ENCODE measurements around the gene ABCB6. TPM values are rescaled to one million over a fixed set of nuclear protein-coding genes. Genes with fewer than 3 reads are reported as not detected.
"Not testable (repeated sequence)": the region's sequence is repeated elsewhere in the genome, so short reads cannot be mapped to it uniquely, and the experiment has no call there.

Gene ABCB6
- polyA plus RNA-seq, 1 donor (not counting 4 experiments of a cell fraction or from before 2014, with no cell fraction given): 10.5 TPM

DNA sequence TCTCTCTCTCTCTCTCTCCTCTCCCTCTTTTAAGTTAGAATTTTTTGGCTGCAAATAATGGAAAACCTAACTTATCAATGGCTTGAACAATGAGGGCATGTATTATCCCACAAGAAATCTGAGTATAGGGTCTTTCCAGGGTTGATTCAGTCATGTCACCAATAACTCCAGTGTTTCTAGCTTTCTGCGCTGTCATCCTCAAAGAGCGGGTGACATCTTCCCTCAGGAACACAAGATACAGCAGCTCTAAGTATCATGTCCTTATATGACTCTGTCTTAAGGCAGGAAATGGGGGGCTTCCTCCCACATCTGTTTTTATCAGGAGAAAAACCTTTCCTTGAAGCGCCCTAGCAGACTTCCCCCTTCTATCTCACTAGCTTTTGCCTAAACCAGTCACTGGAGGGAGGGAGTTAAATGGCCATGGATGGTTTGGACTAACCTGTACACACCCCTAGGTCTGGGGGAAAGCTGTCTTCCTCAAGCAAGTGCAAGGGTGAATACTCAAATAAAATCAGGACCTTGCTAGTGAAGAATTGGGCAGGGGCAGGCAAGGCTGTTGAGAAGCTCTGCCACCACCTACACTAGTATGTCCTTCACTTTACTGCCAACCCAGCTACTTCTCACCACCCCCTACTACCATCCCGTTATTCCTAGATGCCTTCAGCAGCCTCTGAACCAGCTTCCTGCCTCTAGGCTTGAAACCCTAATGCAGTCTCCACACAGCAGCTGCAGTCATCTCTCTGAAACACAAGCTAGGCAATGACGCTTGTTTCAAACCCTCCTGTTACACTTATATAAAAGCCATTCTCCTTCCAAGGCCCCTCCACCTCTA lies 42.5 kb upstream of the ABCB6 start:
- FAIRE-seq (no peak), DNase-seq (ENCODE audit: low read depth, low spot score) (no peak)
- Histone ChIP-seq H3K36me3 (ENCODE audit: control insufficient read depth in 2 of 2, extremely low read depth in 1 of 2, insufficient read depth in 2 of 2, low read length in 2 of 2) (no peaks in the 10 kb centered on the region), H3K4me2 (ENCODE audit: control insufficient read depth, extremely low read depth, insufficient read depth, low read depth, low read length) (no peak overlapping the region), H4K20me1 (ENCODE audit: control insufficient read depth, extremely low read depth, insufficient read depth, low read length) (no peaks in the 10 kb centered on the region), H3K9me3 (ENCODE audit: control insufficient read depth, low read depth, low read length) (no peaks in the 10 kb centered on the region), H3K27ac (ENCODE audit: control insufficient read depth, insufficient read depth, low read length) (no peak overlapping the region), H3K9ac (ENCODE audit: control insufficient read depth, extremely low read depth, insufficient read depth, low read length) (no peak overlapping the region), H2AFZ (ENCODE audit: control insufficient read depth, low read length) (no peak overlapping the region), H3K4me1 (ENCODE audit: control insufficient read depth, extremely low read depth, insufficient read depth, low read length) (no peaks in the 10 kb centered on the region), H3K4me3 (ENCODE audit: control insufficient read depth in 2 of 3, extremely low read depth in 1 of 3, insufficient read depth in 2 of 3, low read depth in 1 of 3, low read length in 3 of 3) (no peak overlapping the region), H3K9me1 (ENCODE audit: control insufficient read depth, extremely low read depth, insufficient read depth, low read length) (no peaks in the 10 kb centered on the region), H3K79me2 (ENCODE audit: control insufficient read depth, insufficient read depth, low read length) (no peaks in the 10 kb centered on the region), H3K27me3 (ENCODE audit: control insufficient read depth, extremely low read depth, insufficient read depth, low read length) (no peaks in the 10 kb centered on the region)
- dilution Hi-C loops (cut with MboI; ENCODE audit: extremely low pct_ligation_motif_present, low sequenced_read_pairs): no loop called here
- no peak for TF ChIP-seq EZH2 (IDR thresholded peaks at IDR 0.05; ENCODE audit: low read length)
- TF ChIP-seq CTCF (optimal IDR thresholded peaks at IDR 0.05 in 1 of 3, IDR thresholded peaks at IDR 0.05 in 1 of 3, conservative IDR thresholded peaks at IDR 0.05 in 1 of 3; ENCODE audit: extremely low read depth in 1 of 3, insufficient read depth in 2 of 3, low read length in 3 of 3): no peak

DNA sequence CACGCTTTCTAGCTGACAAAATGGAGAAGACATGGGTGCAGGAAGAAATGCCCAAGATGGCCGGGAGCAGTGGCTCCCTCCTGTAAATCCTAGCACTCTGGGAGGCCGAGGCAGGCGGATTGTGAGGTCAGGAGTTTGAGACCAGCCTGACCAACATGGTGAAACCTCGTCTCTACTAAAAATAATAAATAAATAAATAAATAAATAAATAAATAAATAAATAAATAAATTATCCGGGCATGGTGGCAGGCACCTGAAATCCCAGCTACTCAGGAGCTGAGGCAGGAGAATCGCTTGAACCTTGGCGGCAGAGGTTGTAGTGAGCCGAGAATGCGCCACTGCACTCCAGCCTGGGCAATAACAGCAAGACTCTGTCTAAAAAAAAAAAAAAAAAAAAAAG lies 40.2 kb upstream of the ABCB6 start:
- H3K27me3 ChIP-seq (ENCODE audit: control insufficient read depth, extremely low read depth, insufficient read depth, low read length); H2AFZ ChIP-seq (ENCODE audit: control insufficient read depth, low read length); H3K9me1 ChIP-seq (ENCODE audit: control insufficient read depth, extremely low read depth, insufficient read depth, low read length); DNase-seq (ENCODE audit: low read depth, low spot score); H3K4me1 ChIP-seq (ENCODE audit: control insufficient read depth, extremely low read depth, insufficient read depth, low read length); H3K36me3 ChIP-seq (ENCODE audit: control insufficient read depth in 2 of 2, extremely low read depth in 1 of 2, insufficient read depth in 2 of 2, low read length in 2 of 2); H3K9me3 ChIP-seq (ENCODE audit: control insufficient read depth, low read depth, low read length); dilution Hi-C loops (cut with MboI; ENCODE audit: extremely low pct_ligation_motif_present, low sequenced_read_pairs); H3K27ac ChIP-seq (ENCODE audit: control insufficient read depth, insufficient read depth, low read length); H3K4me2 ChIP-seq (ENCODE audit: control insufficient read depth, extremely low read depth, insufficient read depth, low read depth, low read length); H3K9ac ChIP-seq (ENCODE audit: control insufficient read depth, extremely low read depth, insufficient read depth, low read length); H4K20me1 ChIP-seq (ENCODE audit: control insufficient read depth, extremely low read depth, insufficient read depth, low read length); FAIRE-seq; H3K4me3 ChIP-seq (ENCODE audit: control insufficient read depth in 2 of 3, extremely low read depth in 1 of 3, insufficient read depth in 2 of 3, low read depth in 1 of 3, low read length in 3 of 3); H3K79me2 ChIP-seq (ENCODE audit: control insufficient read depth, insufficient read depth, low read length): not testable (repeated sequence)
